Cardiac muscle cell (in vitro differentiated cells and primary cell): ENCODE results near the gene MED13L. TPM values are rescaled to one million over a fixed set of nuclear protein-coding genes. Genes with fewer than 3 reads are reported as not detected.

ENCODE experiments used
- DNase-seq, 2 donors: peaks; one replicate each; pipeline versions ENCODE4 v3.0.0 to v3.0.0-alpha.2; 2010 to 2017; ENCODE audit warnings: low read depth in 1 of 2, low spot score in 1 of 2
- H3K27ac ChIP-seq: fragments of 200-600 bp; sonication (generic); 2 replicates; pipeline ENCODE4 v1.5.1; 2016
- H3K27me3 ChIP-seq: fragments of 200-600 bp; sonication (generic); 2 replicates; pipeline ENCODE4 v1.6.0; 2016; ENCODE audit warnings: control low read depth
- H3K36me3 ChIP-seq: fragments of 200-600 bp; sonication (generic); 2 replicates; pipeline ENCODE4 v1.5.1; 2016; ENCODE audit warnings: control low read depth
- H3K4me1 ChIP-seq: fragments of 200-600 bp; sonication (generic); 2 replicates; pipeline ENCODE4 v1.8.1; 2017; ENCODE audit warnings: low read depth, mild to moderate bottlenecking, mixed run types
- H3K4me3 ChIP-seq: fragments of 200-600 bp; sonication (generic); 2 replicates; pipeline ENCODE4 v1.5.1; 2016; ENCODE audit warnings: mild to moderate bottlenecking
- H3K9me3 ChIP-seq: fragments of 200-600 bp; sonication (generic); 2 replicates; pipeline ENCODE4 v1.5.1; 2017; ENCODE audit warnings: low read depth, mild to moderate bottlenecking, control low read depth
- polyA plus RNA-seq: library from polyadenylated mRNA; unstranded; fragments of >200 nt; fragmentation: Nextera tagmentation; extraction: Ambion mirVana; gene quantifications from 2 replicates; pipeline ENCODE4 v1.2.1, GENCODE V29; 2016
- total RNA-seq: library from RNA; depleted of rRNA; stranded (reverse); fragments of >200 nt; gene quantifications from 2 replicates; pipeline ENCODE4 v1.2.3, GENCODE V29; 2016
- TF ChIP-seq, protein P1 (sequence below): IDR thresholded peaks from 2 replicates; pipeline ENCODE4 v1.5.1; 2012; ENCODE audit warnings: low read depth, mild to moderate bottlenecking, low read length

The MED13L gene
- total and polyA plus RNA-seq, 2 experiments from 2014 or later = 31.3 to 94.3 TPM

DNA sequence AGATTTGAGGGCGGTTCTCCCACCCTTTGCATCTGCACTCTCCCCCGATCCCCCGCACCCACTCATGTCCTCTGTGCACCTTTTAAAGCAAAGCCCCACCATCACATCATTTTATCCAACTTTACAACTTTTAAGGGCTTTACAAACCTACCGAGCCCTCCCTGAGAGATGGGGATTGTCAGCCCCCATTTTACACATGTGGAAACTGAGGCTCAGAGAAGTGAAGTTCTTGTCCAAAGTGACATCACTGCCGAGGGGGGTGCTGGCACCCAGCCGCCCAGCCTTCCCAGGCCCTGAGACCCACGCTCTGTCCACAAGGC is 334.2 kb downstream of the MED13L start:
- Histone ChIP-seq H3K9me3 (no peaks in the 10 kb centered on the region), H3K27ac (no peak overlapping the region), H3K27me3 (no peaks in the 10 kb centered on the region), H3K4me3 (no peak overlapping the region), H3K4me1 (no peaks in the 10 kb centered on the region), H3K36me3 (no peaks in the 10 kb centered on the region)
- no peak for DNase-seq
- TF ChIP-seq, protein P1, sequence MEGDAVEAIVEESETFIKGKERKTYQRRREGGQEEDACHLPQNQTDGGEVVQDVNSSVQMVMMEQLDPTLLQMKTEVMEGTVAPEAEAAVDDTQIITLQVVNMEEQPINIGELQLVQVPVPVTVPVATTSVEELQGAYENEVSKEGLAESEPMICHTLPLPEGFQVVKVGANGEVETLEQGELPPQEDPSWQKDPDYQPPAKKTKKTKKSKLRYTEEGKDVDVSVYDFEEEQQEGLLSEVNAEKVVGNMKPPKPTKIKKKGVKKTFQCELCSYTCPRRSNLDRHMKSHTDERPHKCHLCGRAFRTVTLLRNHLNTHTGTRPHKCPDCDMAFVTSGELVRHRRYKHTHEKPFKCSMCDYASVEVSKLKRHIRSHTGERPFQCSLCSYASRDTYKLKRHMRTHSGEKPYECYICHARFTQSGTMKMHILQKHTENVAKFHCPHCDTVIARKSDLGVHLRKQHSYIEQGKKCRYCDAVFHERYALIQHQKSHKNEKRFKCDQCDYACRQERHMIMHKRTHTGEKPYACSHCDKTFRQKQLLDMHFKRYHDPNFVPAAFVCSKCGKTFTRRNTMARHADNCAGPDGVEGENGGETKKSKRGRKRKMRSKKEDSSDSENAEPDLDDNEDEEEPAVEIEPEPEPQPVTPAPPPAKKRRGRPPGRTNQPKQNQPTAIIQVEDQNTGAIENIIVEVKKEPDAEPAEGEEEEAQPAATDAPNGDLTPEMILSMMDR = no peak

DNA sequence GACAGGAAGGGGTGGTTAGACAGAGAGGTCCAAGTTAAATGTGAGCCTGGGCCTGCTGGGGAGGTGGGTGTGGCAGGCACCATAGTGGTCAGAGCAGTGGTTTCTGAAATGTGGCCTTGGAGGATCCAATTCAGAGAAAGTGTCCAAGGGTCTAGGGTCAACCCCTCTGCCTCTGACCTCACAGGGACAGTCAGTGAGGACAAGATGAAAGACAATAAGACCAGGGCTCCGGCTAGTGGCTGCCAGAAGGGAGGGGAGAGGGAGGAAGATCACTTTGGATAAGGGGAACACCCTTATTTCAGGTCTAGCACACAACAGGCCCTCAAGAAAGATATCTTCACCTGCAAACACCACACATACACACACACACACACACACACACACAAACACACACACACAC is 335.1 kb downstream of the MED13L start:
- Histone ChIP-seq H3K9me3 (no peaks in the 10 kb centered on the region), H3K4me3 (no peak overlapping the region), H3K27me3 (no peaks in the 10 kb centered on the region), H3K27ac (no peak overlapping the region), H3K36me3 (no peaks in the 10 kb centered on the region), H3K4me1 (no peaks in the 10 kb centered on the region)
- no peak for DNase-seq
- TF ChIP-seq, protein P1 = no peak

DNA sequence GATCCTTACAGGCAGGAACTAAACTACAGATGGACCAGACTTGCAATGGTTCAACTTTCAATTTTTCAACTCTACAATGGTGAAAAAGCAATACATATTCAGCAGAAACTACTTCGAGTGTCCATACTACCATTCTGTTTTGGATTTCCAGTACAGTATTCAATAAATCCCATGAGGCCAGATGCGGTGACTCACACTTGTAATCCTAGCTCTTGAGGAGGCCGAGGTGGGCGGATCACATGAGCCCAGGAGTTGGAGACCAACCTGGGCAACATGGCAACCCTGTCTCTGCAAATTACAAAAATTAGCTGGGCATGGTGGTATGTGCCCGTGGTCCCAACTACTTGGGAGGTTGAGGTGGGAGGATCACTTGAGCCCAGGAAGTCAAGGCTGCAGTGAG is 336.1 kb downstream of the MED13L start:
- Histone ChIP-seq H3K27me3 (no peaks in the 10 kb centered on the region), H3K4me1 (no peaks in the 10 kb centered on the region), H3K9me3 (no peaks in the 10 kb centered on the region), H3K4me3 (no peak overlapping the region), H3K27ac (no peak overlapping the region), H3K36me3 (no peaks in the 10 kb centered on the region)
- peak in 1 of 2 donors; percentile 31 for DNase-seq
- TF ChIP-seq, protein P1 = no peak

DNA sequence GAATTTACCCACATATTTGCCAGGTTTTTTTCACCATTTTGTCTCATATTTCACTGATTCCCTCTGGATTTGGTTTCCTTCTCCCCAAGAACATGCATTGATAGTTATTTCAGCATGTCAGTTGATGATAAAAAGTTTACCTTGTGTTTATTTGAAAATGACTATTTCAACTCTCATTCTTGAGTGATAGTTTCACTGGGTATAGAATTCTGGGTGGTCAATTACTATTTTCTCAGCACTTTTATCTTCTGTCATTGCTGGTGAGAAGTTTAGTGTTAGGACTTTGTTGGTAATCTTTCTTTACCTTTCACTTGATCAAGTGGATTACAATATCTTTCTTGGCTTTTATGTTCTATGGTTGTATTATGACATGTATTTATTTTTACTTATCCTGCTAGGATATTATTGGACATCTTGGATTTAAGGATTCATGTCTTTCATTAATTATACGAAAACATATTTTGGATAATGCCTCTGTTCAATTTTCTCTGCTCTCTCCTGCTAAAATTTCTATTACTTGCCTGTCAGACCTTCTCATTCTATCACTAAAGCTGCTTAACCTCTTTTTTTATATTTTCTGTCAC is 338.6 kb downstream of the MED13L start:
- H3K36me3 ChIP-seq = no peaks in the 10 kb centered on the region
- TF ChIP-seq, protein P1 = no peak

DNA sequence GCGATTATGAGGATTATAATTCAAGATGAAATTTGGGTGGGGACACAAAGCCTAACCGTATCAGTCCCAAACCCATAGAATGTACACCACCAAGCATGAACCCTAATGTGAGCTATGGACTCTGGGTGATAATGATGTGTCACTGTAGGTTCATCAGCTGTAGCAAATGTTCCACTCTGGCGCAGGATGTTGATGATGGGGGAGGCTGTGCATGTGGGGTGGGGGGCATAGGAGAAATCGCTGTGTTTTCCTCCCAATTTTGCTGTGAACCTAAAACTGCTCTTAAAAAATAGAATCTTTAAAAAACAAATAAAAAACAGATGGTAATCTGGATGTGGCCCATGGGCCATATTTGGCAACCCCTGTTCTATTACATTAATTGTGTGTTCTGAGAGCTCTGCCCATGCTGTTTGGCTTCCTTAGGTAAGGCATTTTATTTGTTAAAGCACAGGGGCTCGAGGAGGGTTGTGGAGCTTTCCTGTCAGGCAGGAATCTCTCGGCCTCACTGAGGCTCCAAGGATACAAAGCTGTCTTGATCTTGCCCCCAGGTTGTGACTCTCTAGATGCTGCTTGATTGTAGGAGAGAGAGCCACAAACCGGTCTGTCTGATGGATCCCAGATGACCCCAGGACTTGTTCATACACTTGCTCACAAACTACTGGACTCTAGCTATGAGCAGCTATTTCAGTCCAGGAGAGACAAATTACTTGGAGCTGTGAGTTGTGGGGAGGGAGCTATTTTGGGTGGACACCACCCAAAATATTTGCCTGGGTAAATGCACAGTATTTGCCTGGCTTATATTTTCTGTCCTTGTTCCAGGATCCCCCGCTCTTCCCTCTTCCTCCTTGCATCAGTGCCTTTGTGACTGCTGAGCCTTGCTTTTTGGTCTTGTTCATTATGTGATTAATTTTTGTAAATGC is 340.2 kb downstream of the MED13L start:
- Histone ChIP-seq H3K4me3 (no peak overlapping the region), H3K27ac (no peak overlapping the region), H3K9me3 (no peaks in the 10 kb centered on the region), H3K36me3 (no peaks in the 10 kb centered on the region), H3K27me3 (no peaks in the 10 kb centered on the region), H3K4me1 (no peaks in the 10 kb centered on the region)
- TF ChIP-seq, protein P1 = no peak
- no peak for DNase-seq

More for the DNA sequence above, 338.6 kb downstream of the MED13L start:
- DNase-seq = no peak
- H3K9me3 ChIP-seq = no peaks in the 10 kb centered on the region
- H3K4me1 ChIP-seq = no peaks in the 10 kb centered on the region
- no peak overlapping the region for H3K27ac ChIP-seq
- no peaks in the 10 kb centered on the region for H3K27me3 ChIP-seq
- no peak overlapping the region for H3K4me3 ChIP-seq
